ENCODE data around the gene DENND5A.

DNA sequence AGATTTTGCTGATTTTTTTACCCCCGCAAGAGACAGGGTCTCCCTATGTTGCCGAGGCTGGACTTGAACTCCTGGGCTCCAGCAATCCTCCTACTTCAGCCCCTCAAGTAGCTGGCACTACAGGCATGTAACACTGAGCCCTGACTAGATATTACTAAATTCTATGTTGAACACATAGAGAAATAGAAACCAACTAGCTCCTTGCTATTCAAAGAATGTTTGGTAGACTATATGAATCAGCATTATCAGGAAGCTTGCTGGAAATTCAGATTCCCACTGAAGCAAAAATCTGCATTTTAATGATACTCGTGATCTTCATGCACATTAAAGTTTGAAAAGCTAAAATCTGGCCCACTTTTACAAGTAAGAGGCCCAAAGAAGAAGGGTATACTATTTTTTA lies 37.3 kb upstream of the DENND5A start:
- TF ChIP-seq, protein P1, sequence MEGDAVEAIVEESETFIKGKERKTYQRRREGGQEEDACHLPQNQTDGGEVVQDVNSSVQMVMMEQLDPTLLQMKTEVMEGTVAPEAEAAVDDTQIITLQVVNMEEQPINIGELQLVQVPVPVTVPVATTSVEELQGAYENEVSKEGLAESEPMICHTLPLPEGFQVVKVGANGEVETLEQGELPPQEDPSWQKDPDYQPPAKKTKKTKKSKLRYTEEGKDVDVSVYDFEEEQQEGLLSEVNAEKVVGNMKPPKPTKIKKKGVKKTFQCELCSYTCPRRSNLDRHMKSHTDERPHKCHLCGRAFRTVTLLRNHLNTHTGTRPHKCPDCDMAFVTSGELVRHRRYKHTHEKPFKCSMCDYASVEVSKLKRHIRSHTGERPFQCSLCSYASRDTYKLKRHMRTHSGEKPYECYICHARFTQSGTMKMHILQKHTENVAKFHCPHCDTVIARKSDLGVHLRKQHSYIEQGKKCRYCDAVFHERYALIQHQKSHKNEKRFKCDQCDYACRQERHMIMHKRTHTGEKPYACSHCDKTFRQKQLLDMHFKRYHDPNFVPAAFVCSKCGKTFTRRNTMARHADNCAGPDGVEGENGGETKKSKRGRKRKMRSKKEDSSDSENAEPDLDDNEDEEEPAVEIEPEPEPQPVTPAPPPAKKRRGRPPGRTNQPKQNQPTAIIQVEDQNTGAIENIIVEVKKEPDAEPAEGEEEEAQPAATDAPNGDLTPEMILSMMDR (IDR thresholded peaks at IDR 0.05; ENCODE audit: low read depth, low read length, missing input control) = no peak
- TF ChIP-seq, protein P2, sequence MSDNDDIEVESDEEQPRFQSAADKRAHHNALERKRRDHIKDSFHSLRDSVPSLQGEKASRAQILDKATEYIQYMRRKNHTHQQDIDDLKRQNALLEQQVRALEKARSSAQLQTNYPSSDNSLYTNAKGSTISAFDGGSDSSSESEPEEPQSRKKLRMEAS (IDR thresholded peaks at IDR 0.05) = no peak
- no peak for TF ChIP-seq TAF1 (conservative IDR thresholded peaks at IDR 0.05)
- TF ChIP-seq, protein P3, sequence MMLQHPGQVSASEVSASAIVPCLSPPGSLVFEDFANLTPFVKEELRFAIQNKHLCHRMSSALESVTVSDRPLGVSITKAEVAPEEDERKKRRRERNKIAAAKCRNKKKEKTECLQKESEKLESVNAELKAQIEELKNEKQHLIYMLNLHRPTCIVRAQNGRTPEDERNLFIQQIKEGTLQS (IDR thresholded peaks at IDR 0.05) = no peak

All from liver (tissue), 3 donors.